Endothelial cell of umbilical vein (primary cell): Measurements from ENCODE around the gene SDHAF2. TPM values are rescaled to one million over a fixed set of nuclear protein-coding genes. Genes with fewer than 3 reads are reported as not detected.

Experiments
- BruUV-seq: library from RNA; stranded (reverse); fragments of 400-500 nt; replicated peaks from 2 replicates; lab custom pipeline; 2021; lab: Mats Ljungman, UMichigan
- CTCF ChIA-PET: fragments of 300-600, 350-600 bp; sonication (Branson Sonifier 250); formaldehyde crosslinking; loops from one replicate; lab custom pipeline; 2021; ENCODE audit warnings: antibody characterized with exemption, inconsistent platforms; lab: Charles Lee
- POLR2A ChIA-PET: fragments of 300-600, 350-600 bp; sonication (Branson Sonifier 250); formaldehyde crosslinking; loops from one replicate; lab custom pipeline; 2021; ENCODE audit warnings: antibody characterized with exemption, inconsistent platforms; lab: Charles Lee
- DNase-seq: peaks from one replicate; pipeline ENCODE4 v3.0.0-alpha.2; 2011; ENCODE audit warnings: low read depth, low spot score
- FAIRE-seq: peaks from 2 replicates; lab custom pipeline; 2011; peaks lifted over from hg19 to GRCh38; lab: Jason Lieb, UNC
- H2AFZ ChIP-seq: 2 replicates; pipeline ENCODE4 v1.6.0; 2012; ENCODE audit warnings: low read depth, low read length, control low read depth, inconsistent platforms
- H3K27ac ChIP-seq: 2 replicates; pipeline ENCODE4 v1.5.1; 2011; ENCODE audit warnings: low read depth, mild to moderate bottlenecking, control low read depth, low read length, moderate library complexity; ENCODE audit not compliant: insufficient read depth
- H3K27me3 ChIP-seq, 2 experiments: 2 replicates each; pipeline versions ENCODE4 v1.6.0 to v1.6.1; 2011; ENCODE audit warnings: low read length in 2 of 2, mixed read lengths in 1 of 2; ENCODE audit not compliant: control insufficient read depth in 2 of 2, insufficient read depth in 2 of 2
- H3K36me3 ChIP-seq, 2 experiments: 2 replicates in 1 of 2; 3 replicates in 1 of 2; pipeline ENCODE4 v1.5.1; 2011; ENCODE audit warnings: low read length in 2 of 2, mild to moderate bottlenecking in 1 of 2, moderate library complexity in 1 of 2; ENCODE audit not compliant: control insufficient read depth in 2 of 2, insufficient read depth in 2 of 2; ENCODE audit errors: extremely low read depth in 1 of 2
- H3K4me1 ChIP-seq: 3 replicates; pipeline ENCODE4 v1.5.1; 2011; ENCODE audit warnings: mild to moderate bottlenecking, low read length; ENCODE audit not compliant: control insufficient read depth, insufficient read depth; ENCODE audit errors: extremely low read depth
- H3K4me2 ChIP-seq: 2 replicates; pipeline ENCODE4 v1.6.1; 2011; ENCODE audit warnings: low read length, control low read depth, mixed read lengths; ENCODE audit not compliant: insufficient read depth
- H3K4me3 ChIP-seq, 3 experiments: fragments of 200-600 bp in 1 of 3; sonication (generic), shearing (Covaris generic) in 1 of 3; replicated peaks in 1 of 3; 2 replicates each; pipeline ENCODE4 v1.5.1; 2011 to 2016; ENCODE audit warnings: control low read depth in 3 of 3, low read length in 3 of 3, mild to moderate bottlenecking in 2 of 3, inconsistent platforms in 1 of 3, low read depth in 1 of 3, moderate library complexity in 1 of 3; ENCODE audit not compliant: insufficient read depth in 1 of 3
- H3K79me2 ChIP-seq: 2 replicates; pipeline ENCODE4 v1.6.0; 2012; ENCODE audit warnings: low read length, inconsistent platforms; ENCODE audit not compliant: control insufficient read depth, insufficient read depth
- H3K9ac ChIP-seq: replicated peaks from 2 replicates; pipeline ENCODE3; 2011; ENCODE audit warnings: low read length, control low read depth; ENCODE audit not compliant: insufficient read depth; ENCODE audit errors: extremely low read depth
- H3K9me1 ChIP-seq: replicated peaks from 3 replicates; pipeline ENCODE4 v1.6.0; 2011; ENCODE audit warnings: mild to moderate bottlenecking, low read length; ENCODE audit not compliant: control insufficient read depth, insufficient read depth; ENCODE audit errors: extremely low read depth
- H3K9me3 ChIP-seq: replicated peaks from 2 replicates; pipeline ENCODE4 v1.5.1; 2012; ENCODE audit warnings: low read length, inconsistent platforms; ENCODE audit not compliant: control insufficient read depth, insufficient read depth
- H4K20me1 ChIP-seq: replicated peaks from 2 replicates; pipeline ENCODE3; 2011; ENCODE audit warnings: mild to moderate bottlenecking, low read length; ENCODE audit not compliant: control insufficient read depth, insufficient read depth; ENCODE audit errors: extremely low read depth
- CTCF ChIP-seq, 2 donors: IDR thresholded peaks; 1 replicate in 1 of 2; 2 replicates in 1 of 2; pipeline ENCODE4 v1.5.1; 2011; ENCODE audit warnings: low read length in 2 of 2, mild to moderate bottlenecking in 2 of 2, moderate library complexity in 2 of 2, control low read depth in 1 of 2, inconsistent platforms in 1 of 2, low read depth in 1 of 2; ENCODE audit not compliant: insufficient read depth in 1 of 2; ENCODE audit errors: extremely low read depth in 1 of 2
- EZH2 ChIP-seq: IDR thresholded peaks from 2 replicates; pipeline ENCODE4 v1.6.1; 2012; ENCODE audit warnings: borderline replicate concordance, low read depth, mild to moderate bottlenecking, moderate library complexity, low read length, inconsistent platforms; ENCODE audit not compliant: severe bottlenecking
- FOS ChIP-seq: IDR thresholded peaks from 2 replicates; pipeline ENCODE4 v1.6.1; 2011; ENCODE audit warnings: mild to moderate bottlenecking, low read length, moderate library complexity, borderline replicate concordance; ENCODE audit not compliant: insufficient read depth
- GATA2 ChIP-seq: IDR thresholded peaks from 2 replicates; pipeline ENCODE4 v1.7.0; 2011; ENCODE audit warnings: low read depth, mild to moderate bottlenecking, moderate library complexity, mixed read lengths, low read length; ENCODE audit not compliant: insufficient read length, insufficient read depth
- JUN ChIP-seq: IDR thresholded peaks from 2 replicates; pipeline ENCODE4 v1.6.1; 2011; ENCODE audit warnings: borderline replicate concordance, low read depth; ENCODE audit not compliant: insufficient read length, insufficient read depth
- MAX ChIP-seq: IDR thresholded peaks from 2 replicates; pipeline ENCODE4 v1.6.1; 2011; ENCODE audit not compliant: insufficient read depth, insufficient read length
- MYC ChIP-seq: IDR thresholded peaks from one replicate; pipeline ENCODE4 v1.6.1; 2011; ENCODE audit warnings: mild to moderate bottlenecking, low read depth, low read length
- POLR2A ChIP-seq: IDR thresholded peaks from 2 replicates; pipeline ENCODE4 v1.6.1; 2012; ENCODE audit warnings: low read depth, mild to moderate bottlenecking, control low read depth, low read length
- POLR2AphosphoS5 ChIP-seq: IDR thresholded peaks from 2 replicates; pipeline ENCODE4 v1.6.1; 2012; ENCODE audit warnings: low read depth, mild to moderate bottlenecking, control low read depth, low read length, moderate library complexity; ENCODE audit not compliant: insufficient read depth
- dilution Hi-C: fragments of 300-500 bp; cut with MboI; formaldehyde crosslinking; loops from one replicate; pipeline ENCODE4 v1.15.0; 2019; ENCODE audit warnings: low sequenced_read_pairs; ENCODE audit not compliant: extremely low pct_ligation_motif_present
- intact Hi-C: fragments of 100-400 bp; cut with micrococcal nuclease; formaldehyde crosslinking; loops from one replicate; pipeline ENCODE4 v1.10.0; 2022
- polyA plus RNA-seq, 4 experiments: library from polyadenylated mRNA; depleted of rRNA in 3 of 4; stranded (reverse) in 3 of 4; unstranded in 1 of 4; fragments of >200 nt; gene quantifications; 2 replicates each; pipeline versions ENCODE4 v1.2.1 to v1.2.3, GENCODE V29; 2011 to 2012; ENCODE audit warnings: missing spikeins in 1 of 4
- total RNA-seq: library from RNA; stranded (reverse); gene quantifications from 2 replicates; pipeline ENCODE4 v1.2.3, GENCODE V29; 2021

The SDHAF2 gene
- total and polyA plus RNA-seq, 2 donors (not counting 3 experiments of a cell fraction or from before 2014, with no cell fraction given), result 44.5 to 128 TPM

GRCh38 chr11:61486779-61487178, 56.9 kb downstream of the SDHAF2 start:
- BruUV-seq, result no TSS peak

More at GRCh38 chr11:61486779-61487178, 56.9 kb downstream of the SDHAF2 start:
- H3K9me1 ChIP-seq, result no peaks in the 10 kb centered on the region
- TF ChIP-seq MAX (no peak), GATA2 (no peak), POLR2A (no peak), POLR2AphosphoS5 (no peak), FOS (no peak), JUN (no peak), EZH2 (no peak), MYC (no peak), CTCF (IDR thresholded peaks at IDR 0.05; ENCODE audit: extremely low read depth in 1 of 2, insufficient read depth in 1 of 2, low read depth in 1 of 2, low read length in 2 of 2) (no peak)
- H3K4me2 ChIP-seq, result no peak overlapping the region
- ChIA-PET CTCF (interaction anchor here (3.1 to 3.4 kb wide), 2 partner anchors 30 to 152 kb away, joined by 12 to 16 read pairs; no protein-coding TSS in a partner anchor), POLR2A (no interaction called here)
- no peak overlapping the region for H3K9ac ChIP-seq
- dilution Hi-C loops, result no loop called here
- no peaks in the 10 kb centered on the region for H3K4me1 ChIP-seq
- no peak overlapping the region for H2AFZ ChIP-seq
- DNase-seq (no peak), FAIRE-seq (no peak)
- H4K20me1 ChIP-seq, result no peaks in the 10 kb centered on the region
- no peak overlapping the region for H3K27ac ChIP-seq
- H3K79me2 ChIP-seq, result no peaks in the 10 kb centered on the region
- intact Hi-C loops, result no loop called here
- H3K36me3 ChIP-seq, result no peaks in the 10 kb centered on the region
- no peak overlapping the region for H3K4me3 ChIP-seq
- H3K9me3 ChIP-seq, result no peaks in the 10 kb centered on the region
- no peaks in the 10 kb centered on the region for H3K27me3 ChIP-seq
